ENCODE measurements around the gene DGKG. TPM values are rescaled to one million over a fixed set of nuclear protein-coding genes. Genes with fewer than 3 reads are reported as not detected.

The DGKG gene
- total and polyA plus RNA-seq, 3 experiments from 2014 or later = 0.04 to 0.20 TPM; not detected in 1

GRCh38 chr3:186181901-186182300, 180.1 kb downstream of the DGKG start:
- H3K27me3 Mint-ChIP-seq = peaks cover 0 to 5% of the 10 kb centered on the region in 2 donors
- CTCF ChIA-PET = no interaction called here
- POLR2A ChIA-PET = no interaction called here
- Histone ChIP-seq H3K9me3 (ENCODE audit: low read length) (no peaks in the 10 kb centered on the region), H3K4me1 (ENCODE audit: insufficient read depth, low read length) (peaks cover 18% of the 10 kb centered on the region), H3K27ac (ENCODE audit: low read depth, low read length) (no peak overlapping the region), H3K36me3 (ENCODE audit: insufficient read depth, low read length) (no peaks in the 10 kb centered on the region), H3K27me3 (ENCODE audit: insufficient read depth, low read length, poor library complexity, severe bottlenecking) (no peaks in the 10 kb centered on the region), H3K4me3 (ENCODE audit: low read length) (no peak overlapping the region)
- H3K9me3 Mint-ChIP-seq = no peaks in the 10 kb centered on the region
- H3K27ac Mint-ChIP-seq = no peak overlapping the region
- DNase-seq = no peak
- no peak overlapping the region for H3K4me3 Mint-ChIP-seq
- H3K4me1 Mint-ChIP-seq = peaks cover 24 to 29% (median 26%) of the 10 kb centered on the region in 3 donors
- peaks cover 0 to 3% (median 0%) of the 10 kb centered on the region in 3 donors for H3K36me3 Mint-ChIP-seq

- H3K27ac Mint-ChIP-seq = peak overlapping the region in 1 of 8 donors; percentile 16
- peaks cover 22 to 27% (median 26%) of the 10 kb centered on the region in 3 donors for H3K4me1 Mint-ChIP-seq
- Histone ChIP-seq H3K27me3 (ENCODE audit: insufficient read depth, low read length, poor library complexity, severe bottlenecking) (no peaks in the 10 kb centered on the region), H3K36me3 (ENCODE audit: insufficient read depth, low read length) (no peaks in the 10 kb centered on the region), H3K9me3 (ENCODE audit: low read length) (no peaks in the 10 kb centered on the region), H3K4me1 (ENCODE audit: insufficient read depth, low read length) (peaks cover 18% of the 10 kb centered on the region), H3K4me3 (ENCODE audit: low read length) (no peak overlapping the region), H3K27ac (ENCODE audit: low read depth, low read length) (no peak overlapping the region)
- POLR2A ChIA-PET = no interaction called here
- peaks cover 0 to 5% of the 10 kb centered on the region in 2 donors for H3K27me3 Mint-ChIP-seq
- CTCF ChIA-PET = no interaction called here
- no peak overlapping the region for H3K4me3 Mint-ChIP-seq
- peaks cover 0 to 3% (median 0%) of the 10 kb centered on the region in 3 donors for H3K36me3 Mint-ChIP-seq
- no peaks in the 10 kb centered on the region for H3K9me3 Mint-ChIP-seq
- no peak for DNase-seq
These were observed 181.0 kb downstream of the DGKG start for GRCh38 chr3:186180891-186181481.

GRCh38 chr3:186180151-186180550, 181.9 kb downstream of the DGKG start:
- ChIA-PET POLR2A (no interaction called here), CTCF (no interaction called here)
- H3K9me3 Mint-ChIP-seq = no peaks in the 10 kb centered on the region
- peak overlapping the region in 1 of 7 donors; percentile 28 for H3K4me3 Mint-ChIP-seq
- no peaks in the 10 kb centered on the region for H3K9me3 ChIP-seq (ENCODE audit: low read length)
- H3K4me1 Mint-ChIP-seq = peaks cover 17 to 22% (median 21%) of the 10 kb centered on the region in 3 donors
- H3K4me3 ChIP-seq (ENCODE audit: low read length) = no peak overlapping the region
- H3K27me3 Mint-ChIP-seq = peaks cover 0 to 3% of the 10 kb centered on the region in 2 donors
- peak in 1 of 5 donors; percentile 5 for DNase-seq
- no peaks in the 10 kb centered on the region for H3K36me3 ChIP-seq (ENCODE audit: insufficient read depth, low read length)
- no peak overlapping the region for H3K27ac ChIP-seq (ENCODE audit: low read depth, low read length)
- no peaks in the 10 kb centered on the region for H3K27me3 ChIP-seq (ENCODE audit: insufficient read depth, low read length, poor library complexity, severe bottlenecking)
- peaks cover 12% of the 10 kb centered on the region for H3K4me1 ChIP-seq (ENCODE audit: insufficient read depth, low read length)
- H3K36me3 Mint-ChIP-seq = peaks cover 0 to 3% (median 0%) of the 10 kb centered on the region in 3 donors
- peak overlapping the region in 3 of 8 donors; percentile 0 to 37 (median 5) for H3K27ac Mint-ChIP-seq

- no peak overlapping the region for H3K4me3 Mint-ChIP-seq
- Histone ChIP-seq H3K36me3 (ENCODE audit: insufficient read depth, low read length) (no peaks in the 10 kb centered on the region), H3K27ac (ENCODE audit: low read depth, low read length) (no peak overlapping the region), H3K9me3 (ENCODE audit: low read length) (no peaks in the 10 kb centered on the region), H3K27me3 (ENCODE audit: insufficient read depth, low read length, poor library complexity, severe bottlenecking) (no peaks in the 10 kb centered on the region), H3K4me3 (ENCODE audit: low read length) (no peak overlapping the region), H3K4me1 (ENCODE audit: insufficient read depth, low read length) (peaks cover 5% of the 10 kb centered on the region)
- peaks cover 0 to 3% (median 0%) of the 10 kb centered on the region in 3 donors for H3K36me3 Mint-ChIP-seq
- peaks cover 10 to 15% (median 13%) of the 10 kb centered on the region in 3 donors for H3K4me1 Mint-ChIP-seq
- CTCF ChIA-PET = no interaction called here
- H3K9me3 Mint-ChIP-seq = no peaks in the 10 kb centered on the region
- H3K27me3 Mint-ChIP-seq = peaks cover 0 to 4% of the 10 kb centered on the region in 2 donors
- POLR2A ChIA-PET = no interaction called here
- DNase-seq = no peak
- no peak overlapping the region for H3K27ac Mint-ChIP-seq
These were observed 183.6 kb downstream of the DGKG start for GRCh38 chr3:186178412-186178811.

- no peaks in the 10 kb centered on the region for H3K36me3 ChIP-seq (ENCODE audit: insufficient read depth, low read length)
- Mint-ChIP-seq H3K9me3 (peaks cover 0 to 3% (median 0%) of the 10 kb centered on the region in 5 donors), H3K27me3 (peaks cover 0 to 3% of the 10 kb centered on the region in 2 donors), H3K27ac (no peak overlapping the region), H3K4me1 (peaks cover 8 to 15% (median 13%) of the 10 kb centered on the region in 3 donors), H3K4me3 (no peak overlapping the region), H3K36me3 (peaks cover 0 to 3% (median 0%) of the 10 kb centered on the region in 3 donors)
- CTCF ChIA-PET = interaction anchor here (1.3 kb wide), 1 partner anchor 11 kb away, joined by 4 read pairs; no protein-coding TSS in a partner anchor
- DNase-seq = no peak
- H3K27me3 ChIP-seq (ENCODE audit: insufficient read depth, low read length, poor library complexity, severe bottlenecking) = no peaks in the 10 kb centered on the region
- H3K27ac ChIP-seq (ENCODE audit: low read depth, low read length) = no peak overlapping the region
- POLR2A ChIA-PET = no interaction called here
- no peak overlapping the region for H3K4me3 ChIP-seq (ENCODE audit: low read length)
- no peaks in the 10 kb centered on the region for H3K9me3 ChIP-seq (ENCODE audit: low read length)
- peaks cover 5% of the 10 kb centered on the region for H3K4me1 ChIP-seq (ENCODE audit: insufficient read depth, low read length)
These were observed 185.6 kb downstream of the DGKG start for GRCh38 chr3:186176373-186176990.

- Mint-ChIP-seq H3K4me3 (no peak overlapping the region), H3K36me3 (peaks cover 0 to 3% (median 0%) of the 10 kb centered on the region in 3 donors), H3K27ac (no peak overlapping the region), H3K27me3 (peaks cover 0 to 5% of the 10 kb centered on the region in 2 donors), H3K4me1 (peaks cover 4 to 11% (median 10%) of the 10 kb centered on the region in 3 donors), H3K9me3 (peaks cover 0 to 3% (median 0%) of the 10 kb centered on the region in 5 donors)
- DNase-seq = no peak
- Histone ChIP-seq H3K4me1 (ENCODE audit: insufficient read depth, low read length) (no peaks in the 10 kb centered on the region), H3K27ac (ENCODE audit: low read depth, low read length) (no peak overlapping the region), H3K36me3 (ENCODE audit: insufficient read depth, low read length) (no peaks in the 10 kb centered on the region), H3K27me3 (ENCODE audit: insufficient read depth, low read length, poor library complexity, severe bottlenecking) (no peaks in the 10 kb centered on the region), H3K9me3 (ENCODE audit: low read length) (no peaks in the 10 kb centered on the region), H3K4me3 (ENCODE audit: low read length) (no peak overlapping the region)
- POLR2A ChIA-PET = no interaction called here
- CTCF ChIA-PET = no interaction called here
These were observed 188.7 kb downstream of the DGKG start for GRCh38 chr3:186173224-186173815.

- Mint-ChIP-seq H3K4me3 (no peak overlapping the region), H3K4me1 (peaks cover 4 to 11% (median 10%) of the 10 kb centered on the region in 3 donors), H3K27me3 (peaks cover 5 to 6% of the 10 kb centered on the region in 2 donors), H3K27ac (no peak overlapping the region), H3K9me3 (peaks cover 0 to 3% (median 0%) of the 10 kb centered on the region in 5 donors), H3K36me3 (peaks cover 0 to 3% (median 0%) of the 10 kb centered on the region in 3 donors)
- ChIA-PET CTCF (no interaction called here), POLR2A (no interaction called here)
- H3K27ac ChIP-seq (ENCODE audit: low read depth, low read length) = no peak overlapping the region
- no peaks in the 10 kb centered on the region for H3K27me3 ChIP-seq (ENCODE audit: insufficient read depth, low read length, poor library complexity, severe bottlenecking)
- H3K9me3 ChIP-seq (ENCODE audit: low read length) = no peaks in the 10 kb centered on the region
- H3K36me3 ChIP-seq (ENCODE audit: insufficient read depth, low read length) = no peaks in the 10 kb centered on the region
- no peaks in the 10 kb centered on the region for H3K4me1 ChIP-seq (ENCODE audit: insufficient read depth, low read length)
- H3K4me3 ChIP-seq (ENCODE audit: low read length) = no peak overlapping the region
- no peak for DNase-seq
These were observed 189.7 kb downstream of the DGKG start for GRCh38 chr3:186172353-186172752.

- POLR2A ChIA-PET = no interaction called here
- H3K4me1 Mint-ChIP-seq = peaks cover 4 to 11% (median 10%) of the 10 kb centered on the region in 3 donors
- Histone ChIP-seq H3K4me1 (ENCODE audit: insufficient read depth, low read length) (no peaks in the 10 kb centered on the region), H3K36me3 (ENCODE audit: insufficient read depth, low read length) (no peaks in the 10 kb centered on the region), H3K27ac (ENCODE audit: low read depth, low read length) (no peak overlapping the region), H3K9me3 (ENCODE audit: low read length) (no peaks in the 10 kb centered on the region), H3K4me3 (ENCODE audit: low read length) (no peak overlapping the region), H3K27me3 (ENCODE audit: insufficient read depth, low read length, poor library complexity, severe bottlenecking) (no peaks in the 10 kb centered on the region)
- no peak overlapping the region for H3K27ac Mint-ChIP-seq
- DNase-seq = no peak
- H3K4me3 Mint-ChIP-seq = no peak overlapping the region
- no peaks in the 10 kb centered on the region for H3K36me3 Mint-ChIP-seq
- CTCF ChIA-PET = no interaction called here
- peaks cover 5 to 9% of the 10 kb centered on the region in 2 donors for H3K27me3 Mint-ChIP-seq
- peaks cover 0 to 3% (median 0%) of the 10 kb centered on the region in 5 donors for H3K9me3 Mint-ChIP-seq
These were observed 190.5 kb downstream of the DGKG start for GRCh38 chr3:186171521-186171920.

All from CD8-positive, alpha-beta memory T cell (primary cell).